K562 (cell line): Measurements from ENCODE around the gene LGI4. TPM values are rescaled to one million over a fixed set of nuclear protein-coding genes. Genes with fewer than 3 reads are reported as not detected.

Experiments
- ARID2 ChIP-seq: fragments of 450-650 bp; IDR thresholded peaks from 2 replicates; pipeline ENCODE4 v1.6.1; 2017; ENCODE audit warnings: antibody characterized with exemption, mild to moderate bottlenecking
- ATF3 ChIP-seq, 2 experiments: fragments of 450-650 bp in 1 of 2; sonication (generic) in 1 of 2; formaldehyde crosslinking in 1 of 2; IDR thresholded peaks in 1 of 2; conservative IDR thresholded peaks in 1 of 2; 2 replicates each; pipeline versions ENCODE4 v1.6.1 to v1.8.1; 2016 to 2023; ENCODE audit warnings: mild to moderate bottlenecking in 2 of 2, moderate library complexity in 2 of 2, inconsistent platforms in 1 of 2, missing genetic modification reagents in 1 of 2
- BMI1 ChIP-seq: fragments of 150-350 bp; IDR thresholded peaks from 2 replicates; pipeline ENCODE4 v1.6.1; 2014; ENCODE audit warnings: low read length
- EGR1 ChIP-seq: fragments of 450-650 bp; conservative IDR thresholded peaks from 2 replicates; pipeline ENCODE4 v1.6.1; 2017; ENCODE audit warnings: mild to moderate bottlenecking
- EHMT2 ChIP-seq: fragments of 450-650 bp; IDR thresholded peaks from 2 replicates; pipeline ENCODE4 v1.6.1; 2018; ENCODE audit warnings: antibody characterized with exemption
- EZH2 ChIP-seq: IDR thresholded peaks from 2 replicates; pipeline ENCODE4 v1.6.1; 2012; ENCODE audit warnings: low read depth, mild to moderate bottlenecking, inconsistent platforms, low read length, borderline replicate concordance
- FOSL1 ChIP-seq: fragments of 200-800 bp; sonication (Bioruptor generic); conservative IDR thresholded peaks from 2 replicates; pipeline ENCODE4 v1.6.1; 2016; ENCODE audit warnings: missing genetic modification characterization, missing compliant biosample characterization
- FOXM1 ChIP-seq, 2 experiments: fragments of 450-650 bp in 1 of 2; sonication (generic) in 1 of 2; formaldehyde crosslinking in 1 of 2; IDR thresholded peaks; 2 replicates each; pipeline versions ENCODE4 v1.6.1 to v1.9.0; 2017 to 2022; ENCODE audit warnings: low read depth in 2 of 2, mild to moderate bottlenecking in 2 of 2, missing genetic modification reagents in 1 of 2, moderate library complexity in 1 of 2
- FOXP1 ChIP-seq: sonication (generic); formaldehyde crosslinking; IDR thresholded peaks from 2 replicates; pipeline ENCODE4 v1.8.0; 2022; ENCODE audit warnings: mild to moderate bottlenecking, missing genetic modification reagents
- GMEB1 ChIP-seq: fragments of 250-450 bp; sonication (Bioruptor Pico); IDR thresholded peaks from 2 replicates; pipeline ENCODE4 v1.4.0; 2020; ENCODE audit warnings: mild to moderate bottlenecking
- JUND ChIP-seq, 2 experiments: IDR thresholded peaks; 2 replicates in 1 of 2; 3 replicates in 1 of 2; pipeline ENCODE4 v1.6.1; 2011; ENCODE audit warnings: borderline replicate concordance in 2 of 2, low read depth in 2 of 2, low read length in 2 of 2, improper control_type of control experiment in 1 of 2, missing biosample characterization in 1 of 2, missing genetic modification characterization in 1 of 2, missing genetic modification reagents in 1 of 2
- MAZ ChIP-seq, 2 experiments: fragments of 450-650 bp in 1 of 2; sonication (generic) in 1 of 2; formaldehyde crosslinking; IDR thresholded peaks in 1 of 2; conservative IDR thresholded peaks in 1 of 2; 2 replicates each; pipeline versions ENCODE4 v1.4.0 to v1.5.0; 2020; ENCODE audit warnings: mild to moderate bottlenecking in 1 of 2, missing genetic modification reagents in 1 of 2
- NUFIP1 ChIP-seq: fragments of 450-650 bp; IDR thresholded peaks from 2 replicates; pipeline ENCODE4 v1.6.1; 2018; ENCODE audit not compliant: partially characterized antibody
- PTBP1 ChIP-seq: fragments of 200-400 bp; formaldehyde crosslinking; IDR thresholded peaks from 2 replicates; pipeline ENCODE4 v1.6.1; 2017; ENCODE audit warnings: low read depth, low read length
- SLC30A9 ChIP-seq: fragments of 250-450 bp; sonication (Bioruptor Pico); IDR thresholded peaks from 2 replicates; pipeline ENCODE4 v1.8.0; 2022; ENCODE audit warnings: mild to moderate bottlenecking, moderate library complexity
- SMARCC2 ChIP-seq: fragments of 450-650 bp; IDR thresholded peaks from 2 replicates; pipeline ENCODE4 v1.6.1; 2017; ENCODE audit warnings: antibody characterized with exemption, moderate library complexity, mild to moderate bottlenecking, low read depth
- SRF ChIP-seq, 2 experiments: fragments of 250-450, 450-650 bp in 1 of 2; sonication (Bioruptor Pico) in 1 of 2; sonication (generic) in 1 of 2; formaldehyde crosslinking; IDR thresholded peaks; 2 replicates each; pipeline versions ENCODE4 v1.5.0 to v1.5.1; 2020 to 2022; ENCODE audit warnings: mild to moderate bottlenecking in 1 of 2, missing genetic modification reagents in 1 of 2
- ZBTB8A ChIP-seq: fragments of 450-650 bp; IDR thresholded peaks from 2 replicates; pipeline ENCODE4 v1.6.1; 2018; ENCODE audit warnings: mild to moderate bottlenecking, moderate library complexity; ENCODE audit not compliant: partially characterized antibody
- ZFX ChIP-seq: sonication (generic); formaldehyde crosslinking; IDR thresholded peaks from 2 replicates; pipeline ENCODE4 v1.8.0; 2022; ENCODE audit warnings: mild to moderate bottlenecking, missing genetic modification reagents, moderate library complexity
- ZKSCAN1 ChIP-seq: fragments of 150-350 bp; IDR thresholded peaks from 2 replicates; pipeline ENCODE4 v1.6.1; 2016; ENCODE audit warnings: low read depth, low read length
- ZNF124 ChIP-seq: sonication (generic); formaldehyde crosslinking; IDR thresholded peaks from 2 replicates; pipeline ENCODE4 v1.8.1; 2022; ENCODE audit warnings: missing genetic modification reagents
- ZNF75A ChIP-seq: fragments of 450-650 bp; formaldehyde crosslinking; IDR thresholded peaks from 2 replicates; pipeline ENCODE4 v1.4.0; 2020; ENCODE audit warnings: mild to moderate bottlenecking
- polyA plus RNA-seq, 8 experiments: library from polyadenylated mRNA; depleted of rRNA in 4 of 8; stranded (reverse) in 5 of 8; unstranded in 3 of 8; fragments of >200 nt; fragmentation: Nextera tagmentation in 2 of 8; fragmentation: Illumina TruSeq in 1 of 8; extraction: Ambion mirVana in 2 of 8; extraction: Trizol in 1 of 8; gene quantifications; 2 replicates each; pipeline versions ENCODE4 v1.2.1 to v1.2.3, GENCODE V29; 2011 to 2014; ENCODE audit warnings: inconsistent platforms in 1 of 8, missing spikeins in 1 of 8
- total RNA-seq, 7 experiments: library from RNA; depleted of rRNA in 6 of 7; stranded (reverse); fragments of >200 nt in 6 of 7; fragmentation: Illumina TruSeq in 2 of 7; extraction: Trizol in 2 of 7; gene quantifications; 2 replicates each; pipeline versions ENCODE4 v1.2.1 to v1.2.3, GENCODE V29; 2011 to 2021; ENCODE audit warnings: low replicate concordance in 1 of 7
- TF ChIP-seq, protein P1 (sequence below): fragments of 450-650 bp; formaldehyde crosslinking; IDR thresholded peaks from 2 replicates; pipeline ENCODE4 v1.4.0; 2020; ENCODE audit warnings: mild to moderate bottlenecking, moderate library complexity

The LGI4 gene
- total and polyA plus RNA-seq, 9 of the 15 experiments (the other 6 are each of a cell fraction or from before 2014, with no cell fraction given) = 0.14 to 0.30 (median 0.24) TPM; not detected in 4

GRCh38 chr19:35154525-35155406 is 19.9 kb upstream of the LGI4 start, which contains the start of gene FXYD5 (continued):
- TF ChIP-seq ATF3 (IDR thresholded peaks at IDR 0.05) (peak; percentile 76), ATF3 (CRISPR knock-in tag; conservative IDR thresholded peaks at IDR 0.05) (no peak), ARID2 (peak; percentile 76; the same call in 1 of the 2 replicates), FOSL1 (tag) (peak; percentile 85), ZNF75A (no peak), FOXM1 (IDR thresholded peaks at IDR 0.05; ENCODE audit: low read depth) (no peak), FOXM1 (CRISPR knock-in tag; IDR thresholded peaks at IDR 0.05; ENCODE audit: low read depth) (0 out of 2 replicates have a peak, but pooled peaks have one; percentile 37), EHMT2 (no peak), PTBP1 (no peak), SLC30A9 (no peak), ZBTB8A (no peak), EZH2 (no peak), BMI1 (no peak), ZNF124 (no peak), SRF (CRISPR knock-in tag; IDR thresholded peaks at IDR 0.05) (no peak), MAZ (CRISPR knock-in tag; conservative IDR thresholded peaks at IDR 0.05 in 1 of 2, IDR thresholded peaks at IDR 0.05 in 1 of 2) (peak; percentile 77 to 78; a peak in 3 of 4 replicates), JUND (IDR thresholded peaks at IDR 0.05; ENCODE audit: borderline replicate concordance, low read depth, low read length) (peak; percentile 68), JUND (tag; IDR thresholded peaks at IDR 0.05; ENCODE audit: borderline replicate concordance, low read depth, low read length) (peak; percentile 43; the same call in 1 of the 3 replicates), ZKSCAN1 (no peak), EGR1 (peak; percentile 69; the same call in 1 of the 2 replicates), SMARCC2 (peak; percentile 58; the same call in 1 of the 2 replicates), ZFX (CRISPR knock-in tag) (peak; percentile 85), GMEB1 (CRISPR knock-in tag) (no peak), NUFIP1 (no peak), FOXP1 (no peak)
- TF ChIP-seq, protein P1, sequence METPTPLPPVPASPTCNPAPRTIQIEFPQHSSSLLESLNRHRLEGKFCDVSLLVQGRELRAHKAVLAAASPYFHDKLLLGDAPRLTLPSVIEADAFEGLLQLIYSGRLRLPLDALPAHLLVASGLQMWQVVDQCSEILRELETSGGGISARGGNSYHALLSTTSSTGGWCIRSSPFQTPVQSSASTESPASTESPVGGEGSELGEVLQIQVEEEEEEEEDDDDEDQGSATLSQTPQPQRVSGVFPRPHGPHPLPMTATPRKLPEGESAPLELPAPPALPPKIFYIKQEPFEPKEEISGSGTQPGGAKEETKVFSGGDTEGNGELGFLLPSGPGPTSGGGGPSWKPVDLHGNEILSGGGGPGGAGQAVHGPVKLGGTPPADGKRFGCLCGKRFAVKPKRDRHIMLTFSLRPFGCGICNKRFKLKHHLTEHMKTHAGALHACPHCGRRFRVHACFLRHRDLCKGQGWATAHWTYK (CRISPR knock-in tag) = 0 out of 2 replicates have a peak, but pooled peaks have one; percentile 22
